Osteocyte (in vitro differentiated cells): ENCODE results near the gene REXO2. TPM values are rescaled to one million over a fixed set of nuclear protein-coding genes. Genes with fewer than 3 reads are reported as not detected.

Experiments
- DNase-seq: peaks from one replicate; pipeline ENCODE4 v3.0.0; 2021; ENCODE audit warnings: mixed read lengths; ENCODE audit not compliant: unreplicated experiment; ENCODE audit errors: extremely low spot score
- H3K27ac Mint-ChIP-seq: one replicate; pipeline ENCODE4 v1.8.0; 2021; ENCODE audit warnings: mild to moderate bottlenecking, mixed read lengths; ENCODE audit not compliant: unreplicated experiment
- H3K27me3 Mint-ChIP-seq: one replicate; pipeline ENCODE4 v1.8.0; 2021; ENCODE audit warnings: mixed read lengths; ENCODE audit not compliant: unreplicated experiment
- H3K36me3 Mint-ChIP-seq: one replicate; pipeline ENCODE4 v1.8.0; 2021; ENCODE audit warnings: mixed read lengths; ENCODE audit not compliant: unreplicated experiment
- H3K4me1 Mint-ChIP-seq: one replicate; pipeline ENCODE4 v1.8.0; 2021; ENCODE audit warnings: mixed read lengths; ENCODE audit not compliant: unreplicated experiment
- H3K4me3 Mint-ChIP-seq: one replicate; pipeline ENCODE4 v1.8.0; 2021; ENCODE audit warnings: mild to moderate bottlenecking, moderate library complexity, mixed read lengths; ENCODE audit not compliant: unreplicated experiment
- H3K9me3 Mint-ChIP-seq: one replicate; pipeline ENCODE4 v1.8.0; 2021; ENCODE audit warnings: mixed read lengths; ENCODE audit not compliant: unreplicated experiment
- CTCF ChIP-seq: fragments of 200-600 bp; sonication (generic); IDR thresholded peaks from 2 replicates; pipeline ENCODE4 v1.5.0; 2021; ENCODE audit warnings: antibody characterized with exemption, mild to moderate bottlenecking, moderate library complexity
- total RNA-seq: library from RNA; stranded (reverse); gene quantifications from 2 replicates; pipeline ENCODE4 v1.2.1, GENCODE V29; 2021

REXO2 gene
- total RNA-seq, 1 donor from 2014 or later: 124 TPM

GRCh38 chr11:114466742-114467141, 27.5 kb downstream of the REXO2 start:
- H3K9me3 Mint-ChIP-seq: peaks cover 16% of the 10 kb centered on the region
- no peak overlapping the region for H3K27ac Mint-ChIP-seq
- no peak overlapping the region for H3K4me3 Mint-ChIP-seq
- no peaks in the 10 kb centered on the region for H3K27me3 Mint-ChIP-seq
- TF ChIP-seq CTCF: no peak
- H3K36me3 Mint-ChIP-seq: peaks cover 17% of the 10 kb centered on the region
- no peak for DNase-seq
- H3K4me1 Mint-ChIP-seq: no peaks in the 10 kb centered on the region

GRCh38 chr11:114472661-114473060, 33.4 kb downstream of the REXO2 start:
- Mint-ChIP-seq H3K27me3 (no peaks in the 10 kb centered on the region), H3K27ac (no peak overlapping the region), H3K9me3 (peaks cover 7% of the 10 kb centered on the region), H3K4me3 (no peak overlapping the region), H3K4me1 (no peaks in the 10 kb centered on the region), H3K36me3 (peaks cover 9% of the 10 kb centered on the region)
- TF ChIP-seq CTCF: no peak
- DNase-seq: no peak

- no peak for DNase-seq
- Mint-ChIP-seq H3K27ac (no peak overlapping the region), H3K27me3 (no peaks in the 10 kb centered on the region), H3K4me3 (no peak overlapping the region), H3K36me3 (no peaks in the 10 kb centered on the region), H3K4me1 (no peaks in the 10 kb centered on the region), H3K9me3 (no peaks in the 10 kb centered on the region)
- no peak for TF ChIP-seq CTCF
These were observed 38.7 kb downstream of the REXO2 start for GRCh38 chr11:114478001-114478410.

- no peak for DNase-seq
- Mint-ChIP-seq H3K36me3 (no peaks in the 10 kb centered on the region), H3K27ac (no peak overlapping the region), H3K4me3 (no peak overlapping the region), H3K9me3 (no peaks in the 10 kb centered on the region), H3K27me3 (no peaks in the 10 kb centered on the region), H3K4me1 (no peaks in the 10 kb centered on the region)
- no peak for TF ChIP-seq CTCF
These were observed 39.5 kb downstream of the REXO2 start for GRCh38 chr11:114478768-114479167.

- no peak overlapping the region for H3K4me3 Mint-ChIP-seq
- TF ChIP-seq CTCF: no peak
- H3K27ac Mint-ChIP-seq: no peak overlapping the region
- no peaks in the 10 kb centered on the region for H3K27me3 Mint-ChIP-seq
- no peaks in the 10 kb centered on the region for H3K36me3 Mint-ChIP-seq
- H3K4me1 Mint-ChIP-seq: no peaks in the 10 kb centered on the region
- DNase-seq: no peak
- no peaks in the 10 kb centered on the region for H3K9me3 Mint-ChIP-seq
These were observed 40.1 kb downstream of the REXO2 start for GRCh38 chr11:114479331-114479730.
